ENCODE measurements around the gene ZNF366.
"Not testable (repeated sequence)": the region's sequence is repeated elsewhere in the genome, so short reads cannot be mapped to it uniquely, and the experiment has no call there.

ZNF366 gene

GRCh38 chr5:72412283-72413055 lies 94.7 kb downstream of the ZNF366 start:
- H3K4me3 ChIP-seq (ENCODE audit: low read depth, low read length): no peak overlapping the region

DNA sequence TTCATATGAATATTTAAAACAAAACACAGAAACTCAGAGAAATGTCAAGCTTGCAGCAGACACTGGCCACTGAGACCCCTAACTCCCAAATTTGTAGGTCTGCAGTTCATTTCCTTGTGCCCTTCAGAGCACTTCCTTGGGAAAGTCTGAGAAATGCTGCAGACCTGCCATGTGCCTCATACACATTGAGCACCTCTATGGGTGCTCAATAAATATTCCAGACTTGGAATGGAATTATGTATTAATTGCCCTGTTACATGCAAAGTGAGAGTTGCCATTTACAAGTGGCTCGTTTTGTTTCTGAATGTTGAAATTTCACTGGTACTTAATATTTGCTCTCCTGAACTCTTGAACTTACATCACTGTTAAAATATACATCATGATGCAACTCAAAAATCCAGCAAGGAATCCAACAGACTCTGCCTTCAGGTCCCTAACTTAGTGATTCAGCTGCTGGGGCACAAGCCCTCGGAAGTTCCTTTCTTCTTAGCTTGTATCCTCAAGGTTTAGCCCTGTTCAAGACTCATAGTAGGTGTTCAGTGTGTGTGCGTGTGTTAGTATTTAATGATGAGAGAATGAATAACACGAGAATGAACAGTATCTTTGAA lies 96.4 kb downstream of the ZNF366 start:
- no peak overlapping the region for H3K4me3 ChIP-seq (ENCODE audit: low read depth, low read length)

DNA sequence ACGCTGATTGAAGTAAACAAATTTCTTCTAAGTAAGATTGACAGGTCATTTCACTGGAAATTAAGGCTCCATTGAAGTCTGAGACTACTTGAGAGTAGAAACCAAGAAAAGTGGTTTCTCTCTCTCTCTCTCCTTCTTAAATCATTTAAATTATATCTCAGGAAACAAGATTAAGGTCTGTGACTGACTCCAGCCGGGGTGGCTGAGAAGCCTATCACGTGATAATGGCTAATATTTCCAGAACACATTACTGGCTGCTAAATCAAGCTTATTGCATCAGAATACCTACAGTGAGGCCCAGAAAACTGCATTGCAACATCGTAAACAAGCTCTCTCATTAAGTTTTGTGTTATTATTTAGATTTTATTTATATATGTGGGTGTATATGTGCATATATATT lies 98.6 kb downstream of the ZNF366 start:
- H3K4me3 ChIP-seq (ENCODE audit: low read depth, low read length): no peak overlapping the region

DNA sequence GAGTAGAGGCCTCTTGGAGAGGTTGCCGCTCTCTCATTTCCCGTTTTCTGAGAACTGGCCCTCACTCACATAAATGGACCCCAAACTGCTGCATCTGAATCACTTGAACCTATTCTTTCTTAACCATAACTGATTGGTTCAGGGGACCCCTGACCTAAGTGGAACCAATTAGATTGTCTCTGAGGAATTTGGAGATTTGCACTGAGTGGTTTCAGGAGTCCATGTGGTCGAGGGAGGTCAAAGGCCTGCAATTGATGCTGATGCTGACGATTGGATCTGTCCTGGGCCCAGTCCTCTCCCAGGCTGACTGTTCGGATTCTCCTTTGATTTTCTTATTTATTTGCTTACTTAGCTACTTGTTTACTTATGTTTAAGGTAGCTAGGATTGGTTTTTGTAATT lies 99.1 kb downstream of the ZNF366 start:
- H3K4me3 ChIP-seq (ENCODE audit: low read depth, low read length): no peak overlapping the region

GRCh38 chr5:72407541-72407940 lies 99.7 kb downstream of the ZNF366 start:
- no peak overlapping the region for H3K4me3 ChIP-seq (ENCODE audit: low read depth, low read length)

DNA sequence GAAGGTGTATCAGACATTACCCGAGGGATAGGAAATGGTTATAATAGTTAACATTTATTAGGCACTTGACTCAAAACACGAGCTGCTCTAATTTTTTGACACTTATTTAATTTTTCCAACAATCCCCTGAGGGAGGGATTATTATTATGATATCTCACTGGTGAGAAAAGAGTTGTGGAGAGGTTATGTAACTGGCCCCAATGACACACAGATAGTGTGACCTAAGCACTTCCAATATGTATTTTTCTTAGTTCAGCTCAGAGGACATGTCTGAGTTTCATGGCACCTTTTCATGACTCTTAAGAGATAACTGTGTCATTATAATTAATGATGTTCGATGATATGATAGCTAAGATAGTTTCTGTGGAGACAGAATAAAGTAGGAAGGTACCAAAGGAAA lies 100.1 kb downstream of the ZNF366 start:
- H3K4me3 ChIP-seq (ENCODE audit: low read depth, low read length): no peak overlapping the region

GRCh38 chr5:72404771-72405170 lies 102.4 kb downstream of the ZNF366 start:
- H3K4me3 ChIP-seq (ENCODE audit: low read depth, low read length): not testable (repeated sequence)

GRCh38 chr5:72402959-72403628 lies 104.1 kb downstream of the ZNF366 start:
- no peak overlapping the region for H3K4me3 ChIP-seq (ENCODE audit: low read depth, low read length)

- H3K4me3 ChIP-seq (ENCODE audit: low read depth, low read length): no peak overlapping the region
Measured at GRCh38 chr5:72402381-72402890, 104.8 kb downstream of the ZNF366 start.

DNA sequence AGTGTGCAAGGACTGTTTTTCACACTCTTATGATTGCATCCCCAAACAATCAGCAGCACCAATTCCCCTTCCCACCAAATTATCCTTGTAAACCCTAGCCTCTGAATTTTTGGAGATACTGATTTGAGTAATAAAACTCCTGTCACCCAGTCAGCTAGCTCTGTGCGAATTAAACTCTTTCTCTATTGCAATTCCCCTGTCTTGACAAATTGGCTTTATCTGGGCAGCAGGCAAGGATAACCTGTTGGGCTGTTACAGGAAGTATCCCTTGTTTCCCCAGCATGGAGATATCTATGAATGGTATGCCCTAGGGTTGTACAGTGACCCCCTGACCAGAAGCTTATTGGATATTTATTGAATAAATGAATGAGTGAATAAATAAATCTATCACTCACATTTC lies 106.3 kb downstream of the ZNF366 start:
- no peak overlapping the region for H3K4me3 ChIP-seq (ENCODE audit: low read depth, low read length)

- H3K4me3 ChIP-seq (ENCODE audit: low read depth, low read length): no peak overlapping the region
Measured at GRCh38 chr5:72397836-72398235, 109.4 kb downstream of the ZNF366 start.

DNA sequence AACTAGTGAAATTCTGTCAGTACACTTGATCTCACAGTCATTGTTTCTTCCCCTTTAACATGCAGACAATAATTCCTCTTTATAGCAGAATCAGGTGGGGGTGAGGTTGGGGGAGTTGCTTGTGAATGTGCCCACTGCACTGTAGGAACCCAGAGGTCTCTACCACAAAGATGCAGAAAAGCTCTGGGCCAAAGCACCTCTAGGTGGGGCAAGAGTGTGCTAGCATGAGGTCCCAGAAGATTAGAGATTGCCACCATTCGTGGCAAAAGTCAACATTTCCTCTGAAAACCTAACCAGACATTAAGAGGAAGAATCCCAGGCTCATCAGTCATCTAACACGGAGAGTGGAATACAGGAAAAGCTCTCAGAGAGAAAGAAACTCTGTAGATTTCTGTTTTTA lies 112.5 kb downstream of the ZNF366 start:
- no peak overlapping the region for H3K4me3 ChIP-seq (ENCODE audit: low read depth, low read length)

GRCh38 chr5:72393052-72393451 lies 114.2 kb downstream of the ZNF366 start:
- no peak overlapping the region for H3K4me3 ChIP-seq (ENCODE audit: low read depth, low read length)

All from iPS-11a (cell line).